Measurements from ENCODE around the gene RAB7B. TPM values are rescaled to one million over a fixed set of nuclear protein-coding genes. Genes with fewer than 3 reads are reported as not detected.

Gene RAB7B
- total RNA-seq, 5 donors from 2014 or later (not counting 1 experiment from before 2014, with no cell fraction given), result 0.15 to 0.22 TPM; not detected in 3

DNA sequence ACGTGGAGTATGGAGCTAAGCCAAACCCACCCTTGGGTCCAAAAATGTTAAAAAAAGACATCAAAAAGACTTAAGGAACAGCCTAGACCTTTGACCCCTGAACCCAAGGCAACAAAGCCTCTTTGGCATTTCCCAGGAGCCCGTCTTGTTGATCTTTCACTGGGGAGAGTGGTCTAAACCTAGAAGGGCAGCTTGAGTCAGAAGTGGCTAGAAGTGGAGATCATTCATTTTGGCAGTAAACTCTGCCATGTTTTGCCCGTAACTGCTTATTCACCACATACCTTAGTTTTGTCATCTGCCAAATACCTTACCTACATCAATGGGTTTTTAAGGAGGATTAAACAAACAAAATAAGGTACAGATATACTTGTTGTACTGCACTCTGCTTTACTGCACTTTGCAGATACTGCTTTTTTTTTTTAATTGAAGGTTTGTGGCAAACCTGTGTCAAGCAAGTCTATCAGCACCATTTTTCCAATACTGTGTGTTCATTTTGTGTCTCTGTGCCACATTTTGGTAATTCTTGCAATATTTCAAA, 22.2 kb upstream of the RAB7B start:
- no peaks in the 10 kb centered on the region for H3K4me1 ChIP-seq (ENCODE audit: control insufficient read depth in 1 of 2, extremely low read depth in 1 of 2, insufficient read depth in 2 of 2, low read length in 2 of 2)
- POLR2A ChIA-PET, result no interaction called here
- H3K27me3 Mint-ChIP-seq, result peaks cover 20 to 29% of the 10 kb centered on the region in 2 donors
- H3K36me3 ChIP-seq (ENCODE audit: control insufficient read depth in 2 of 2, extremely low read depth in 1 of 2, insufficient read depth in 1 of 2, low read length in 1 of 2), result no peaks in the 10 kb centered on the region
- H3K4me3 ChIP-seq (ENCODE audit: control insufficient read depth in 1 of 2, extremely low read depth in 1 of 2, low read length in 1 of 2), result no peak overlapping the region
- H3K4me1 Mint-ChIP-seq, result no peaks in the 10 kb centered on the region
- H3K27ac ChIP-seq (ENCODE audit: low read length), result no peak overlapping the region
- H3K36me3 Mint-ChIP-seq, result no peaks in the 10 kb centered on the region
- peaks cover 0 to 18% of the 10 kb centered on the region in 2 experiments for H3K27me3 ChIP-seq (replicated peaks in 1 of 2; ENCODE audit: control insufficient read depth in 2 of 2, extremely low read depth in 1 of 2, insufficient read depth in 2 of 2, low read length in 1 of 2)
- no peak overlapping the region for H3K4me3 Mint-ChIP-seq
- ATAC-seq (replicated peaks in 1 of 4), result no peak
- DNase-seq, result no peak
- CTCF ChIA-PET, result no interaction called here
- no peak overlapping the region for H3K27ac Mint-ChIP-seq
- no peaks in the 10 kb centered on the region for H3K9me3 ChIP-seq
- no CpG with 5 or more reads among the region's 3 CpGs for WGBS (ENCODE audit: insufficient coverage)
- H3K9me3 Mint-ChIP-seq, result no peaks in the 10 kb centered on the region

DNA sequence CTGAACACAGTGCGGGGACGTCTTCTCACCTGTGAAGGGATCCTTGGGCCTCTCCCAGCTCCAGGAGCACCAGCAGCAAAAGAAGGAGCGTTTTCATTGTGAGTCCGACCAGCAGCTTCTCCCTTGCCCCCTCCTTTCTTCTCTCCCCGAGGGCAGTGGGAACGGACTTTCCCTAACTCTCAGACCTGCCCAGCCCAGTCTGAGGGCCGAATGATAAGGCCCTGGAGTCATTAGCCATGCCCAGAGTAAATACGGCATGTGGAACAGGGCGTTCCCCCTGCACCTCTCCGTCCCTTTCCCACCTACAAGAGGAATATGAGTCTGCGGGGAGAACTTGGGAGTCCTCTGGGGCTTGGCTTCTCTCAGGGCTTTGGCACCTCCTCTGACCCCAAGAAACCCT, 20.5 kb upstream of the RAB7B start, which contains the start of gene CTSE:
Gene CTSE (minus strand): TSS at position 201 of the 400 bp plus-strand sequence. CDS start 104 bp downstream, at position 97.
- no peaks in the 10 kb centered on the region for H3K4me1 Mint-ChIP-seq
- H3K9me3 Mint-ChIP-seq, result no peaks in the 10 kb centered on the region
- no peaks in the 10 kb centered on the region for H3K36me3 ChIP-seq (ENCODE audit: control insufficient read depth in 2 of 2, extremely low read depth in 1 of 2, insufficient read depth in 1 of 2, low read length in 1 of 2)
- DNase-seq (no peak), ATAC-seq (replicated peaks in 1 of 4) (no peak)
- H3K27ac ChIP-seq (ENCODE audit: low read length), result no peak within 1 kb of the TSS
- no peaks in the 10 kb centered on the region for H3K4me1 ChIP-seq (ENCODE audit: control insufficient read depth in 1 of 2, extremely low read depth in 1 of 2, insufficient read depth in 2 of 2, low read length in 2 of 2)
- H3K27me3 Mint-ChIP-seq, result peaks cover 16 to 24% of the 10 kb centered on the region in 2 donors
- no peak within 1 kb of the TSS for H3K27ac Mint-ChIP-seq
- no peak within 1 kb of the TSS for H3K4me3 Mint-ChIP-seq
- 77% methylated on average over 8 of the region's 11 CpGs for WGBS (ENCODE audit: insufficient coverage)
- no peaks in the 10 kb centered on the region for H3K9me3 ChIP-seq
- H3K27me3 ChIP-seq (replicated peaks in 1 of 2; ENCODE audit: control insufficient read depth in 2 of 2, extremely low read depth in 1 of 2, insufficient read depth in 2 of 2, low read length in 1 of 2), result peaks cover 0 to 14% of the 10 kb centered on the region in 2 experiments
- no peaks in the 10 kb centered on the region for H3K36me3 Mint-ChIP-seq
- no peak within 1 kb of the TSS for H3K4me3 ChIP-seq (ENCODE audit: control insufficient read depth in 1 of 2, extremely low read depth in 1 of 2, low read length in 1 of 2)
- ChIA-PET POLR2A (no interaction called here), CTCF (no interaction called here)

DNA sequence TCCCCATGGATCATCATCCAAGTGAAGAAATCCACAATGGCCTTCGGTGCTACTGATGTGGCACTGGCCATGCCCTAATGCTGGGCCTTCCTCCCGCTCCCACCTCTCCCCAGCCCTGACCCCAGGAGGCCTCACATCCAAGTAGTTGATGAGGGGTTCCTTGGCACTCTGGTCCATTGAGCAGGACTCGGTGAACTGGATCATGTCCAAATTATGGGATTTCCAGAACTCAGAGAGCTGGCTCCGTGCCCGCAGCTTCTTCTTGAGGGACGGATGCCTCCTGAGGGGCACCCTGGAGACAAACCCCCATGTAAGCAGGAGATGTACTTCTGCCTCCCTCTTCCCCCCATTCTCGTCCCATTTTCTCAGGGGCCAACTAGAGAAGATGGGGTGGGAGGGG, 19.6 kb upstream of the RAB7B start:
- no peak overlapping the region for H3K27ac ChIP-seq (ENCODE audit: low read length)
- no peak for ATAC-seq (replicated peaks in 1 of 4)
- H3K27ac Mint-ChIP-seq, result no peak overlapping the region
- peaks cover 0 to 12% of the 10 kb centered on the region in 2 experiments for H3K27me3 ChIP-seq (replicated peaks in 1 of 2; ENCODE audit: control insufficient read depth in 2 of 2, extremely low read depth in 1 of 2, insufficient read depth in 2 of 2, low read length in 1 of 2)
- ChIA-PET CTCF (no interaction called here), POLR2A (interaction anchor here in 1 of 2 donors (0.5 kb wide), 1 partner anchor 10 kb away, joined by 3 read pairs; no protein-coding TSS in a partner anchor)
- H3K9me3 ChIP-seq, result no peaks in the 10 kb centered on the region
- no peaks in the 10 kb centered on the region for H3K36me3 ChIP-seq (ENCODE audit: control insufficient read depth in 2 of 2, extremely low read depth in 1 of 2, insufficient read depth in 1 of 2, low read length in 1 of 2)
- no peaks in the 10 kb centered on the region for H3K36me3 Mint-ChIP-seq
- H3K4me1 ChIP-seq (ENCODE audit: control insufficient read depth in 1 of 2, extremely low read depth in 1 of 2, insufficient read depth in 2 of 2, low read length in 2 of 2), result no peaks in the 10 kb centered on the region
- H3K27me3 Mint-ChIP-seq, result peaks cover 13 to 21% of the 10 kb centered on the region in 2 donors
- WGBS (ENCODE audit: insufficient coverage), result 95% methylated on average over 3 of the region's 7 CpGs
- DNase-seq, result no peak
- no peak overlapping the region for H3K4me3 Mint-ChIP-seq
- no peaks in the 10 kb centered on the region for H3K9me3 Mint-ChIP-seq
- H3K4me1 Mint-ChIP-seq, result no peaks in the 10 kb centered on the region
- no peak overlapping the region for H3K4me3 ChIP-seq (ENCODE audit: control insufficient read depth in 1 of 2, extremely low read depth in 1 of 2, low read length in 1 of 2)

- Histone ChIP-seq H3K27ac (ENCODE audit: low read length) (no peak overlapping the region), H3K4me1 (ENCODE audit: control insufficient read depth in 1 of 2, extremely low read depth in 1 of 2, insufficient read depth in 2 of 2, low read length in 2 of 2) (no peaks in the 10 kb centered on the region), H3K27me3 (replicated peaks in 1 of 2; ENCODE audit: control insufficient read depth in 2 of 2, extremely low read depth in 1 of 2, insufficient read depth in 2 of 2, low read length in 1 of 2) (peaks cover 0 to 12% of the 10 kb centered on the region in 2 experiments), H3K36me3 (ENCODE audit: control insufficient read depth in 2 of 2, extremely low read depth in 1 of 2, insufficient read depth in 1 of 2, low read length in 1 of 2) (no peaks in the 10 kb centered on the region), H3K9me3 (no peaks in the 10 kb centered on the region), H3K4me3 (ENCODE audit: control insufficient read depth in 1 of 2, extremely low read depth in 1 of 2, low read length in 1 of 2) (no peak overlapping the region)
- POLR2A ChIA-PET, result no interaction called here
- ATAC-seq (replicated peaks in 1 of 4) (no peak), DNase-seq (no peak)
- CTCF ChIA-PET, result no interaction called here
- Mint-ChIP-seq H3K4me3 (no peak overlapping the region), H3K4me1 (no peaks in the 10 kb centered on the region), H3K9me3 (no peaks in the 10 kb centered on the region), H3K27me3 (peaks cover 10 to 19% of the 10 kb centered on the region in 2 donors), H3K36me3 (no peaks in the 10 kb centered on the region), H3K27ac (no peak overlapping the region)
- WGBS (ENCODE audit: insufficient coverage), result 96% methylated on average over 2 of the region's 4 CpGs
These were observed 18.6 kb upstream of the RAB7B start for GRCh38 chr1:206021626-206022365.

DNA sequence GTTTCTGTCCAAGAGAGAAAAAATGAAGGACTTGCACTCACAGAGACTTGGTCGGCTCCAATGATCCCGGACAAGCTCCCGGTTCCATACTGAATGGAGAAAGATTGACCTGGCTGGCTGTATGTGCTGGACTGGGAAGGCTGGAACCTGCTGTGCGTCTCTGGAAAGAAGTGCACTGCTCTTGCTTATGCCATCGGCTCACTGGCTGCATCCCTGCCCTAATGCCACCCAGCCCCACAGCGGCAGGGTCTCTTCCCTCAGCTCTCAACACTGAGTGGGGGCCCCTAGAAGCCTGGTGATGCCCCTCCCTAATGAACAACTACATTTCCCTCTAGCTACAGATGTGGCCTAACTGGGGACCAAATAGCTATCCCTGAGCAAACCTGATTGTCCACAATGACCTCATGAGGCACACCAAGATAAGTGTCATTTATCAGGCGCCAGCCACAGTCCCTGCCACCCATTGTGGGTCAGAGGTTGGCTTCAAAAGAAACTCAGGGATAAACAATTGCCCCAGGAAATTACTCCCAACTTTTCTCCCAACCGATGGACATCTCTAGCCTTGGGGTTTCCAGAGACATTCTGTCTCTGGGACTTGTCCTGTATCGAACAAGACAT, 17.9 kb upstream of the RAB7B start:
- ChIA-PET CTCF (interaction anchor here in 1 of 2 donors (0.6 kb wide), 1 partner anchor 767 kb away, joined by 6 read pairs; no protein-coding TSS in a partner anchor), POLR2A (no interaction called here)
- Histone ChIP-seq H3K4me1 (ENCODE audit: control insufficient read depth in 1 of 2, extremely low read depth in 1 of 2, insufficient read depth in 2 of 2, low read length in 2 of 2) (no peaks in the 10 kb centered on the region), H3K36me3 (ENCODE audit: control insufficient read depth in 2 of 2, extremely low read depth in 1 of 2, insufficient read depth in 1 of 2, low read length in 1 of 2) (no peaks in the 10 kb centered on the region), H3K4me3 (ENCODE audit: control insufficient read depth in 1 of 2, extremely low read depth in 1 of 2, low read length in 1 of 2) (no peak overlapping the region), H3K9me3 (no peaks in the 10 kb centered on the region), H3K27ac (ENCODE audit: low read length) (no peak overlapping the region), H3K27me3 (replicated peaks in 1 of 2; ENCODE audit: control insufficient read depth in 2 of 2, extremely low read depth in 1 of 2, insufficient read depth in 2 of 2, low read length in 1 of 2) (peaks cover 0 to 12% of the 10 kb centered on the region in 2 experiments)
- peaks cover 10 to 19% of the 10 kb centered on the region in 2 donors for H3K27me3 Mint-ChIP-seq
- DNase-seq, result no peak
- ATAC-seq (replicated peaks in 1 of 4), result no peak
- no peak overlapping the region for H3K27ac Mint-ChIP-seq
- no peaks in the 10 kb centered on the region for H3K36me3 Mint-ChIP-seq
- 85% methylated on average over 9 of the region's 9 CpGs for WGBS (ENCODE audit: insufficient coverage)
- H3K4me3 Mint-ChIP-seq, result no peak overlapping the region
- H3K4me1 Mint-ChIP-seq, result no peaks in the 10 kb centered on the region
- no peaks in the 10 kb centered on the region for H3K9me3 Mint-ChIP-seq

DNA sequence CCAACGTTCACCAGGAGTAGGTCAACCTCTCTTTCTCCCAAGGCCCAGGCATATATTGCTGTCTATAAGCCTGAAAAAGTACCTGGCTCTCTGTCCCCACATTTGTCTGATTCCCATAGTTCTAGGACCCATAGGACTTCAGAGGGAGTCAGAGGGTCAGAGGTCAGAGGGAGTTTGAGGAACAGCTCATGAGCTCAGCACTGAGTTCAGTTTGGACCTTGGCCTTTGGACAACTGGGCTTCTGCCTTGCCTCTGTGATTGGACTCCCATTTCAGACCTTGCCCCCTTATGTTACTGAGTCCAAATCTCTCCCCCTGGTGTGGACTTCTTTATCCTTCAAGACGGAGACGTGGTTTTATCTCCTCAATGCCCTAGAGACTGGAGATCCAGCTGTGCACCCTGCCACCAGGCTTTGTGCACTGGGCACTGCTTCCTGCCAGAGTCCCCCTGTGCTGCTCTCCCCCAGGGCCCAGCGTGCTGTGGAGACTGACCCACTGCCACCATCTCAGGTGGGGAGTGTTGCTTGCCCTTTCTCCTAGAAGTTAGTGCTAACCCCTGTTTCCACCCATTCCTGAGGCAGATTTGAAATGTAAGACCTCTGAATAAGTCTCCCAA, 17.3 kb upstream of the RAB7B start:
- POLR2A ChIA-PET, result no interaction called here
- Mint-ChIP-seq H3K4me1 (no peaks in the 10 kb centered on the region), H3K4me3 (no peak overlapping the region), H3K36me3 (no peaks in the 10 kb centered on the region), H3K9me3 (no peaks in the 10 kb centered on the region), H3K27me3 (peaks cover 10 to 19% of the 10 kb centered on the region in 2 donors), H3K27ac (no peak overlapping the region)
- CTCF ChIA-PET, result interaction anchor here (0.6 kb wide), 2 partner anchors 8 to 766 kb away, joined by 3 to 6 read pairs; no protein-coding TSS in a partner anchor
- Histone ChIP-seq H3K4me3 (ENCODE audit: control insufficient read depth in 1 of 2, extremely low read depth in 1 of 2, low read length in 1 of 2) (no peak overlapping the region), H3K36me3 (ENCODE audit: control insufficient read depth in 2 of 2, extremely low read depth in 1 of 2, insufficient read depth in 1 of 2, low read length in 1 of 2) (no peaks in the 10 kb centered on the region), H3K27ac (ENCODE audit: low read length) (no peak overlapping the region), H3K9me3 (no peaks in the 10 kb centered on the region), H3K4me1 (ENCODE audit: control insufficient read depth in 1 of 2, extremely low read depth in 1 of 2, insufficient read depth in 2 of 2, low read length in 2 of 2) (no peaks in the 10 kb centered on the region), H3K27me3 (replicated peaks in 1 of 2; ENCODE audit: control insufficient read depth in 2 of 2, extremely low read depth in 1 of 2, insufficient read depth in 2 of 2, low read length in 1 of 2) (peaks cover 0 to 12% of the 10 kb centered on the region in 2 experiments)
- WGBS (ENCODE audit: insufficient coverage), result 76% methylated on average over 2 of the region's 4 CpGs
- DNase-seq (no peak), ATAC-seq (replicated peaks in 1 of 4) (no peak)
